GM12864 (cell line): ENCODE measurements around the gene LRRC32.

ENCODE experiments used
- DNase-seq: peaks from one replicate; pipeline ENCODE4 v3.0.0-alpha.2; 2011; ENCODE audit warnings: low read depth
- H3K4me3 ChIP-seq: 2 replicates; pipeline ENCODE4 v1.5.1; 2011; ENCODE audit warnings: mild to moderate bottlenecking, low read depth, low read length, control low read depth
- TF ChIP-seq, protein P1 (sequence below): IDR thresholded peaks from 2 replicates; pipeline ENCODE4 v1.5.1; 2011; ENCODE audit warnings: low read depth, mild to moderate bottlenecking, moderate library complexity, low read length, control low read depth, inconsistent platforms; ENCODE audit errors: missing control alignments

The LRRC32 gene

DNA sequence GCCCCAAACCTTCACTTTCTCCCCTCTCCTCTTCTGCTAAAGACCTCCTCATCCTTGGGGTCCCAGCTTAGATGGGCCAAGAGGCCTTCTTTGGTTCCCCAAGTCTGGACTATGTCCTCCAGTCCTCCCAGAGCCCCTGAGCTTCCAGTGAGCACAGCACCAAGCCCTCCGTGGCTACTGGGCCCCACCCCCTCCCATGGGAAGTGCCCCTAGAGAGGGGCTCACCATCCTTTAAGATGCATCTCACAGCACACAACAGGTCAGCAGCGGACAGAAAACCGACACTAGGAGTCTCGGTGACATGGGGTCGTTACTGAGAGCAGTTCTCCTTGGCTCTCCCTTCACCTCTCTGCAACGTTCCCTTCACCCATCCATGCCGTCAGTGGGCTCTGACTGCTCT lies 2.7 kb downstream of the LRRC32 start:
- no peak for DNase-seq
- H3K4me3 ChIP-seq, result peak overlapping the region; percentile 12; the same call in 1 of the 2 replicates
- TF ChIP-seq, protein P1, sequence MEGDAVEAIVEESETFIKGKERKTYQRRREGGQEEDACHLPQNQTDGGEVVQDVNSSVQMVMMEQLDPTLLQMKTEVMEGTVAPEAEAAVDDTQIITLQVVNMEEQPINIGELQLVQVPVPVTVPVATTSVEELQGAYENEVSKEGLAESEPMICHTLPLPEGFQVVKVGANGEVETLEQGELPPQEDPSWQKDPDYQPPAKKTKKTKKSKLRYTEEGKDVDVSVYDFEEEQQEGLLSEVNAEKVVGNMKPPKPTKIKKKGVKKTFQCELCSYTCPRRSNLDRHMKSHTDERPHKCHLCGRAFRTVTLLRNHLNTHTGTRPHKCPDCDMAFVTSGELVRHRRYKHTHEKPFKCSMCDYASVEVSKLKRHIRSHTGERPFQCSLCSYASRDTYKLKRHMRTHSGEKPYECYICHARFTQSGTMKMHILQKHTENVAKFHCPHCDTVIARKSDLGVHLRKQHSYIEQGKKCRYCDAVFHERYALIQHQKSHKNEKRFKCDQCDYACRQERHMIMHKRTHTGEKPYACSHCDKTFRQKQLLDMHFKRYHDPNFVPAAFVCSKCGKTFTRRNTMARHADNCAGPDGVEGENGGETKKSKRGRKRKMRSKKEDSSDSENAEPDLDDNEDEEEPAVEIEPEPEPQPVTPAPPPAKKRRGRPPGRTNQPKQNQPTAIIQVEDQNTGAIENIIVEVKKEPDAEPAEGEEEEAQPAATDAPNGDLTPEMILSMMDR, result no peak

DNA sequence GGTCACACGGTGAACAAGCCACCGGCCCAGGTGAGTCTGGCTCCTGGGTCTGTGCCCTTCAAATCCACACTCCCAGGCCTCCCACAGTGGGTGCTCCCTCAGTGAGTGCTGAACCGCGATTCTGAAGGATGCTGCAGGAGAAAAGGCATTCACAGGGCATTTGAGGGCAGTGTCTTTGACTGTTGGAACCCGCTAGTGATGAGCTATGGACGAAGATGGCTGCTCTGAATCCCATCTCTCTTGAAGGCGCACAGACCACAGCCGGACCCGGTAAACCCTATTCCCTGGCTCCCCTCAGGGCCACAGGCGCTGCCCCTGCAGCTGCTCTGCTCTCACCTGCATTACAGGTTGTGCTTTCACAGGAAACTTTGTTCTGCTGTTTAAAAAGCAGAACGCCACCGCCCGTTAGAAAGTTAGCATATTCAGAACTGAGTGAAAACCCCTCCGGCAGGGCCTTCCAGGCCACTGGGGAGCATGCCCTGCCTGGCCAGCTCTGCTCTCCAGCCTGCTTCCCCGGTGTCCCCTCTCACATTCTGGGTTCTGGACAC lies 3.2 kb downstream of the LRRC32 start:
- no peak overlapping the region; the same call in 1 of the 2 replicates for H3K4me3 ChIP-seq
- DNase-seq, result no peak
- TF ChIP-seq, protein P1, result no peak

DNA sequence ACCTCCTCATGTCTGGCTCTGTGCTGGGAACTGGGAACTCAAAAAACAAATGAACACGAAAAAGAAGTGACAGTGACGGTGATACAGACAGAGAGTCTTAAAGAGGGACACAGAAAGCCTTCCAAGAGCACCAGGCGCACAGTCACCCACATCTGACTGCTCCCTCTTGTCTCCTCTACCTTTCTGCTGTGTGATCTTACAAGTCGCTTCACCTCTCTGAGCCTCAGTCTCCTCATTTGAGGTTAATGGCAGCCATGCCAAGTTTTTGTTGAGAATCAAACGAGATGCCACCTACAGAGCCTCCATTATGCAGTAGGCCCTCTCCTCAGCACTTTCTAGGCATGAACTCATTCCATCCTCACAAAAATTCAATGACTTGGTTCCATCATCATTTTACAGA lies 3.7 kb downstream of the LRRC32 start:
- DNase-seq, result no peak

GRCh38 chr11:76666408-76666807 lies 4.1 kb downstream of the LRRC32 start:
- no peak for DNase-seq
- TF ChIP-seq, protein P1, result no peak
- no peak overlapping the region for H3K4me3 ChIP-seq

More for the DNA sequence above, 3.7 kb downstream of the LRRC32 start:
- TF ChIP-seq, protein P1, result no peak
- no peak overlapping the region for H3K4me3 ChIP-seq

GRCh38 chr11:76665921-76666351 lies 4.6 kb downstream of the LRRC32 start:
- TF ChIP-seq, protein P1, result no peak
- no peak overlapping the region for H3K4me3 ChIP-seq
- DNase-seq, result no peak

DNA sequence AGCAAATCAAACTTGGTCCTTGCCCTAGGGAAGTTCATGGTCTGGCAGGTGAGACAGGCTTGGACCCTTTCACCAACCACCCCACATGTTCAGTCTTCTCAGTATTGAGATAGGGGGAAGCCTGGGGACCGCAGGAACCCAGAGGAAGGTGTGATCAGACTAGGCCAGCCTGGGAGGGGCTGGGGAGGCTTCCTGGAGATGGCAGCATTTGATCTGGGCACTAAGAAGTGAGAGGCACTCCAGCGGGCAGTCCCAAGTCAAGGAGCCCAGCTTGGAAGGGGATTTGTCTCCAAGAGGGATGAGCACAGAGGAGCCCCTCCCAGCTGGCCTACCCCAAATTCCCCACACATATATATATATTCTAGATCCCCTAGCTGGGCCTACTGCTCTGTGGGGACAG lies 5.4 kb downstream of the LRRC32 start:
- no peak for DNase-seq
- TF ChIP-seq, protein P1, result no peak
- no peak overlapping the region for H3K4me3 ChIP-seq

GRCh38 chr11:76664578-76665061 lies 5.9 kb downstream of the LRRC32 start:
- DNase-seq, result no peak
- H3K4me3 ChIP-seq, result no peak overlapping the region
- TF ChIP-seq, protein P1, result no peak
